Left renal pelvis (tissue), 4 donors: ENCODE results near the gene PADI6. TPM values are rescaled to one million over a fixed set of nuclear protein-coding genes. Genes with fewer than 3 reads are reported as not detected.
A peak's percentile ranks its signal among the peaks of the same experiment; 100 is the strongest.
"Not testable (repeated sequence)": the region's sequence is repeated elsewhere in the genome, so short reads cannot be mapped to it uniquely, and the experiment has no call there.

Source experiments
- DNase-seq, 4 donors: peaks; one replicate each; pipeline ENCODE4 v3.0.0-alpha.2; 2013; ENCODE audit warnings: low read depth in 4 of 4, low spot score in 3 of 4
- polyA plus RNA-seq, 4 donors: library from polyadenylated mRNA; unstranded; fragments of 120-200 nt; gene quantifications; one replicate each; pipeline ENCODE4 v1.2.1, GENCODE V29; 2013; ENCODE audit not compliant: insufficient read length in 4 of 4

Gene PADI6
- polyA plus RNA-seq = not detected

DNA sequence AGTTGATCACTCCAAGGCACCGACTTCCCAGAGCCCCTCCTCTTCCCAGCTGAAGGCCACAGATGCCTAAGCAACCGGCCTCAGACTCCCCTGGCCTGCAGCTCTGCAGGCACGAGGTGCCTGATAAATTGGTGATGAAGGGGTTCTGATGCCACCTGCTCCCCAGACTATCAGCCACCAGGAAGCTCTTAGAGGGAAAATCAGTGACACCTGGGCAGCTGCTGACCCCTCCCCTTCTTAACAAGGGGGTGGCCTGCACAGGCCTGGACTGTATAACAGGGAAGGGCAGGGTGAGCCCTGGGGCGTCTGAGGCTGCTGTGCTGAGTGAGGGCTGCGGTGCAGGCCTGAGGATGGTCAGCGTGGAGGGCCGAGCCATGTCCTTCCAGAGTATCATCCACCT, at the start of gene PADI6:
Gene PADI6 (plus strand): TSS at position 301 of the 400 bp plus-strand sequence. CDS start 50 bp downstream, at position 351.
- no peak for DNase-seq

DNA sequence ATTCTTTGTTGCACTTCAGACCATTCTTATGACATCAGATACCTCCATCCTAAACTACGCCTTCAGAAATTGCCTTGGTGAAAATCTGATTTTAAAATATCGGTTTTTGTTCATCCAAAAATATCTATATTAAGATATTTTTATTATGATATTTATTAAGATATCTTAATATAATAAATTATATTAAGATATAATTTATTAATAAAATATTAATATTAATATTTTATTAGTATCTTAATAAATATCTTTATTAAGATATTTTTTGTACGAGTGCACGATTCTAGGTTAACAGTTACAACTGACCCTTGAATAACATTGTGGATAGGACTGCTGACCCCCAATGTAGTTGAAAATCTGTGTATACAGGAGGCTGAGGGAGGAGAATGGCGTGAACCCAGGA, 43.1 kb upstream of the PADI6 start:
- DNase-seq = no peak

GRCh38 chr1:17329610-17330009, 42.4 kb upstream of the PADI6 start:
- DNase-seq = no peak

DNA sequence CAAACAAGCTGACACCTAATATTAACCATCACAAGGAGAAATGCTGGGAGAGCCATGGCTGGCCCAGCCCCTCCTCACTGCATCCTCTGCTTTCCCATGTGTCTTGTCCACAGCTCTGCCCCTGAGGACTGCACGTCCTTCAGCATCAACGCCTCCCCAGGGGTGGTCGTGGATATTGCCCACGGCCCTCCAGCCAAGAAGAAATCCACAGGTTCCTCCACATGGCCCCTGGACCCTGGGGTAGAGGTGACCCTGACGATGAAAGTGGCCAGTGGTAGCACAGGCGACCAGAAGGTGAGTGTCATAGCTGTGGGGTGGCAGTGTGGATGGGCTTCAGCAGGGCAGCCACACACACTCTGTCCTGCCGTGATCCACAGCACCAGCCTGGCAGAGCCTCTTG, 41.1 kb upstream of the PADI6 start:
- DNase-seq = no peak

DNA sequence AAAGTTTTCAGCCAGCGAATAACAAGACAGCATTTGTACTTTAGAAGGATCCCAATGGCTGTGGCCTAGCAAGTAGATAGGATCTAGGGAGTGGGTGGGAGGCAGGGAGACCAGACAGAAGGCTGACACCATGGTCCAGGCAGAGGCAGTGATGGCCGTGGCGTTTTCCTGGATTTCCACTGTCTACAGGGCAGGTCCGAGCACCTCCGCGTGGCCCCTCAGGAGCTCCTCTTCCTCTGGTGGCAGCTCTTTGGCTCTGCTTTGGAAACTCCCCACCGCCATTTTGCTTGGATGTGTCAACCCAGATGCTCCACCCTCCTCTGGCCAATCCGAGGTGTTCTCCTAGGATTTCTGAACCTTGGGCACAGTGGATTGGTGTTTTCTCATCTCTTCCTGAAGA, 38.9 kb upstream of the PADI6 start:
- DNase-seq = no peak

GRCh38 chr1:17335821-17336710, 35.9 kb upstream of the PADI6 start:
- peak in 3 of 4 donors; percentile 11 to 27 (median 24) for DNase-seq

- no peak for DNase-seq
These were observed 33.1 kb upstream of the PADI6 start for GRCh38 chr1:17338706-17339493.

GRCh38 chr1:17339521-17339920, 32.5 kb upstream of the PADI6 start:
- DNase-seq = no peak

- DNase-seq = no peak
These were observed 31.6 kb upstream of the PADI6 start for GRCh38 chr1:17340358-17340757.

DNA sequence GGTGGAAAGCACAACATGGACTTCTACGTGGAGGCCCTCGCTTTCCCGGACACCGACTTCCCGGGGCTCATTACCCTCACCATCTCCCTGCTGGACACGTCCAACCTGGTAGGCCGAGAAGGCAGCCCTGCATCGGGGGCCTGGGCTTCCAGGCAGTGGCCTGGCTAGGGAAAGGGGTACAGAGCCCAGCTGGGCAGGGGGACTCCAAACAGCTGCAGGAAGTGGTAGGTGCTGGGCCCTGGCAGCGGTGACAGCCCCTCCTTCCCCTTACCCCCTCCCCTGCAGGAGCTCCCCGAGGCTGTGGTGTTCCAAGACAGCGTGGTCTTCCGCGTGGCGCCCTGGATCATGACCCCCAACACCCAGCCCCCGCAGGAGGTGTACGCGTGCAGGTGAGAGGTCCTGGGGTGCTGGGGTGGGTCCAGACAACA, 30.0 kb upstream of the PADI6 start:
- DNase-seq = no peak

DNA sequence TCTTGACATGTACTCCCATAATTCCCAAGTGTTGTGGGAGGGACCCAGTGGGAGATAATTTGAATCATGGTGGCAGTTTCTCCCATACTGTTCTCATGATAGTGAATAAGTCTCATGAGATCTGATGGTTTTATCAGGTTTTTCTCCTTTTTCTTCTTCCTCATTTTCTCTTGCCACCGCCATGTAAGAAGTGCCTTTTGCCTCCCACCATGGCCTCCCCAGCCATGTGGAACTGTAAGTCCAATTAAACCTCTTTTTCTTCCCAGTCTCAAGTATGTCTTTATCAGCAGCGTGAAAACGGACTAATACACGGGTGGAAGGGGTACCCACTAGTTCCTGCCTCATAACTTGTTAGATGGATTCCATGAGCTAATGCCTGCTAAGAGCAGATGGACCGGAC, 26.5 kb upstream of the PADI6 start:
- not testable (repeated sequence) for DNase-seq

DNA sequence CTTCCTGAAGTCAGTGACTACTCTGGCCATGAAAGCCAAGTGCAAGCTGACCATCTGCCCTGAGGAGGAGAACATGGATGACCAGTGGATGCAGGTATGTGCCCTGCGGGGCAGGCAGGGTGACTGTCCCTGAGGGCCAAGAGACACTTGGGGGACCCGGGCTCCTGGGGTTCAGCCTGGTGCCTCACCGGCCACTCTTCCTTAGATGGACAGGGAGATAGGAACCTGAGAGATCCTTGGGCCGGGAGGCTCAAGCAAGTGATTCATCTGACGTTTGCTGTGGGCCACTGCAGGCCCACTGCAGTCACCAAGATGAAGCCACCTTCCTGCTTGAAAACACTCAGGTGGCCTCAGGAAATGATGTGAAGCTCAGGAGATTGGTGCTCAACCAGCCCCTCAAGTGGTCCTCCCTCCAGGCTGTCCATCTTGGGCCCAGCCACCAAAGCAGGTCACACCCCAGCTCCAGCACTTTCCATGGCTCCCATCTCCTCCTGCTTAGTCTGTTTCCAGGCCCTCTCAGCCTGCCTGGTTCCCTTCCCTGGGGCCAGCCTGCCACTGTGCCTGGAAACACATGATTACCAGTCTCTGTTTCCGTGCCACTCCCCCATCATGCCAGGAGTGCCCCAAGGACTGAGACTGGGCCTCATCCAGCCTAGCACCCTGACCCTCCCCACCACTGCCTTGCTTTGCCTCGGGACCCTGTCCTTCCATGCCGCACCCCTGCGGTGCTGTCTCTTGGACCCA, 25.8 kb upstream of the PADI6 start:
- no peak for DNase-seq

DNA sequence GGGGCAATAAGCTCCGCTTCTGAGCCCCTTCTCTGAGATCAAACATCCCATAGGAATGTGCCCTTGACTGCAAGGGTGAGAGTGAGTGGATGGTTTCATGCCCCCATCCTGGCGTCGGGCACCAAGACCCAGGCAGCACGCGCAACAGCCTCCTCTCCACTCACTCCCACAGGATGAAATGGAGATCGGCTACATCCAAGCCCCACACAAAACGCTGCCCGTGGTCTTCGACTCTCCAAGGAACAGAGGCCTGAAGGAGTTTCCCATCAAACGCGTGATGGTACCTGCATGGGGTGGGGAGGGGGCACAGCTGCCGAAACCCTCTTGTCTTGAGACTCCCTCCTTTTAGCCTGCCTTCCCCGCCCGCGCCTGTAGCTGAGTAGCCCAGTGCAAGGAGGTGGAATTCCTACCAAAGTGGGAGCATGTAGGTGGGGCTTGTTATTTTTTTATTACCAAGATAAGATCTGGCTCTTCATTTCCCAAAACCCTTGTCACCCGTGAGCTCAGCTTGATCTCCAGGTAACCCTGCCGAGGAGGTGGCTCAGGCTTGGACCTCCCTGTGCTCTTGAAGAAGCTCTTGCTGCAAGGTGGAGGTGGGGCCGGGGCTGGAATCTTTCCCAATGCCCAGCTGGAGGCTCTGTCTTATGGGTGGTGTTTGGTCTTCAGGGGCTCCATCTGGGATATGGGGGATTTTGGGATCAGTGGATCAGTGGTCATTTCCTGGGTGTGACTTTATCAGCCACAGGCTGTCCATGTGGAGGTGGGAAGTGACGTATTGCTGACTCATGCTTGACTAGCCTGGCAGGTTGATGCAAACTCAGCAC, 24.0 kb upstream of the PADI6 start:
- DNase-seq = no peak

- no peak for DNase-seq
These were observed 23.3 kb upstream of the PADI6 start for GRCh38 chr1:17348593-17349234.

DNA sequence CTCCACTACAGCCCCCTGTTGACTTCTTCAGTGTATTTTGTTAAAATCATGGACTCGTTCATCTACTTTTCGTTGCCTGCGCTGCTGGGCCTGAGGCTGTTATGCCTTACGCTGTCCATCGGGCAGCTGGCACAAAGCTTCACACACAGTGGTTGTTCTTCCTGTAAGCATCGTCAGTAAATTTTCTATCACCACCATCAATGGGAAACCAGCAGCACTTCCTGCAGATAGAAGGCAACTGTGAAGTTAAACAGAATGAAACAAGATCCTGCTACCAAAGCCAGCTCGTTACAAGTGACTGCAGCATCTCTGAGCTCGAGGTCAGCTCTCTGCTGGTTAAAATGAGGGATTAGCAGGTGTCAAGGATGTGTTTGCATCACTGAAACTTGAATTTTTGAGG, 21.9 kb upstream of the PADI6 start:
- no peak for DNase-seq

- DNase-seq = no peak
These were observed 21.0 kb upstream of the PADI6 start for GRCh38 chr1:17350928-17351446.

DNA sequence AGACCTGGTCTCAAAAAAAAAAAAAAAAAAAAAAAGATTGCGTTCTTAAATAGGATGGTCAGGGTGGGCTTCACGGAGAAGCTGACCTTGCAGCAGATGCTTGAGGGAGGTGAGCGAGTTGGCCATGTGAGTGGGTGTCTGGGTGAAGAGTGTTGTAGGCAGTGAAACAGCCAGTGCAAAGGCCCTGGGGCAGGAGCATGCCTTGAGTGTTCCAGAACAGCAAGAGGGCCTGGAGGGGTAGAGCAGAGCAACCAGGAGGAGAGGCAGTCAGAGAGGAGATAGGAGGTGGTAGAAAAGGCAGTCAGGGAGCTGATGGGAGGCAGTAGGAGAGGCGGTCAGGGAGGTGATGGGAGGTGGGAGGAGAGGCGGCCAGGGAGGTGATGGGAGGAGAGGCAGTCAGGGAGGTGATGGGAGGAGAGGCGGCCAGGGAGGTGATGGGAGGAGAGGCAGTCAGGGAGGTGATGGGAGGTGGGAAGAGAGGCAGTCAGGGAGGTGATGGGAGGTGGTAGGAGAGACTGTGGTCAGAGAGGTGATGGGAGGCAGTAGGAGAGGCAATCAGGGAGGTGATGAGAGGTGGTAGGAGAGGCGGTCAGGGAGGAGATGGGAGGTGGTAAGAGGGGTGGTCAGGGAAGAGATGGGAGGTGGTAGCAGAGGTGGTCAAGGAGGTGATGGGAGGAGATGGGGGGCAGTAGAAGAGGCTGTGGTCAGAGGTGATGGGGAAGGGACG, 20.2 kb upstream of the PADI6 start:
- DNase-seq = no peak

GRCh38 chr1:17352419-17352909, 19.5 kb upstream of the PADI6 start:
- DNase-seq = no peak

- no peak for DNase-seq
These were observed 16.1 kb upstream of the PADI6 start for GRCh38 chr1:17355898-17356297.
